GM21786 (cell line): ENCODE measurements around the gene MAP1A.
"Not testable (repeated sequence)": the region's sequence is repeated elsewhere in the genome, so short reads cannot be mapped to it uniquely, and the experiment has no call there.

Source experiments
- ATAC-seq: cut with Tn5 transposase; IDR thresholded peaks from one replicate; pipeline ENCODE4 v1.9.1; 2021; ENCODE audit not compliant: unreplicated experiment

Gene MAP1A

DNA sequence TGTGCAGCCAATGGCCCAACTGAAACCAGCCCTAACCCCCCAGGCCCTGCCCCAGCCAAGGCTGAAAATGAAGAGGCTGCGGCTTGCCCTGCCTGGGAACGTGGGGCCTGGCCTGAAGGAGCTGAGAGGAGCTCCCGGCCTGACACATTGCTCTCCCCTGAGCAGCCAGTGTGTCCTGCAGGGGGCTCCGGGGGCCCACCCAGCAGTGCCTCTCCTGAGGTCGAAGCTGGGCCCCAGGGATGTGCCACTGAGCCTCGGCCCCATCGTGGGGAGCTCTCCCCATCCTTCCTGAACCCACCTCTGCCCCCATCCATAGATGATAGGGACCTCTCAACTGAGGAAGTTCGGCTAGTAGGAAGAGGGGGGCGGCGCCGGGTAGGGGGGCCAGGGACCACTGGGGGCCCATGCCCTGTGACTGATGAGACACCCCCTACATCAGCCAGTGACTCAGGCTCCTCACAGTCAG is 11.2 kb downstream of the MAP1A start:
- ATAC-seq, result no peak

DNA sequence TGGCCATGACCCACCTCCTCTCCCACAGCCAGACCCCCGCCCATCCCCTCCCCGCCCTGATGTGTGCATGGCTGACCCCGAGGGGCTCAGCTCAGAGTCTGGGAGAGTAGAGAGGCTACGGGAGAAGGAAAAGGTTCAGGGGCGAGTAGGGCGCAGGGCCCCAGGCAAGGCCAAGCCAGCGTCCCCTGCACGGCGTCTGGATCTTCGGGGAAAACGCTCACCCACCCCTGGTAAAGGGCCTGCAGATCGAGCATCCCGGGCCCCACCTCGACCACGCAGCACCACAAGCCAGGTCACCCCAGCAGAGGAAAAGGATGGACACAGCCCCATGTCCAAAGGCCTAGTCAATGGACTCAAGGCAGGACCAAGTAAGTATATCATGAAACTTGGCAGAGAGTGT is 11.7 kb downstream of the MAP1A start:
- ATAC-seq, result no peak

DNA sequence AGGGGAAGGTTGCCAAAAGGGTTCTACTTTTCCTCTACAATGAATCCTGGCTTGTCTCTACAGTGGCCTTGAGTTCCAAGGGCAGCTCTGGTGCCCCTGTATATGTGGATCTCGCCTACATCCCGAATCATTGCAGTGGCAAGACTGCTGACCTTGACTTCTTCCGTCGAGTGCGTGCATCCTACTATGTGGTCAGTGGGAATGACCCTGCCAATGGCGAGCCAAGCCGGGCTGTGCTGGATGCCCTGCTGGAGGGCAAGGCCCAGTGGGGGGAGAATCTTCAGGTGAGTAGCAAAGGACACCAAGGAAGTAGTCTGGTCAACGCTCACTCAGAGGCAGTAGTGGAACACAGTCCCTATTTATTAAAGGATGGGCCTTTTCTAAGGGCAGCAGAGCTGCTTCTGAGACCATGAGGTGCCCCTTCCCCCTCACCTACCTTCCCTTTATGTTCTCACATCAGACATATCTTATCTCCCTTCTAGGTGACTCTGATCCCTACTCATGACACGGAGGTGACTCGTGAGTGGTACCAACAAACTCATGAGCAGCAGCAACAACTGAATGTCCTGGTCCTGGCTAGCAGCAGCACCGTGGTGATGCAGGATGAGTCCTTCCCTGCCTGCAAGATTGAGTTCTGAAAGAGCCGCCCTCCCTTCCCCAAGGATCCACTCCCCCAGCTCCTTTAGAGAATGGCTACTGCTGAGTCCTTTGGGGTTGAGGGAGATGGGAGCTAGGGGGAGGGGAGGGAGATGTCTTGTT is 12.4 kb downstream of the MAP1A start:
- no peak for ATAC-seq

DNA sequence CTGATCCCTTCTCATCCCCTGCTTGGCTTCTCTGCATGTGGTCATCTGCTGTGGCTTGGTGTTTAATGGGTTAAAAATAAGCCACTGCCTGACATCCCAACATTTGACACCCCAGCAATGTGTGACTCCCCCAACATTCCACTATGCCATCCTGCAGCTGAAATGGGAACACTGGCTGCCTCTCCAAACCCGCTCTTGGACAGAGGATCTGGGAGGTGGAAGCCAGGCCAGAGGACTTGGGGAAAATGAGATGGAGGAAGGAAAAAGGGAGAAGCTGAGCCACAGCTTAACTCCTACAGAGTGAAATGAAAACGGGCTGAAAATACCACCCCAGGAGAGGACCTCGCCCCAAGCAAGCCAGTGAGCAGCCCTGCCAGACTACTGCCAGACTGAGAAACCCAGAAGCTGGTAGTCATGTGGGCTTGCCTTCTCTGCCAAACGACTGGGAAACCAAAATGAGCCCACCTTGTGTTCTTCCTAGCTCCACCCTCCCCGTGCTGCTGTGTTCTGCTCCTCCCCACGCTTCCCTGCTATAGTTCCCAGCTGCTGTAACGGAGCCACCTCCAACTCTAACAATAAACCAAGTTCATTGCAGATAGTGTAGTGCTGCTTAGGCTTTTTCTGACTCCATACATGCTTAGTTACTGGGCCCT is 13.7 kb downstream of the MAP1A start:
- ATAC-seq, result no peak

DNA sequence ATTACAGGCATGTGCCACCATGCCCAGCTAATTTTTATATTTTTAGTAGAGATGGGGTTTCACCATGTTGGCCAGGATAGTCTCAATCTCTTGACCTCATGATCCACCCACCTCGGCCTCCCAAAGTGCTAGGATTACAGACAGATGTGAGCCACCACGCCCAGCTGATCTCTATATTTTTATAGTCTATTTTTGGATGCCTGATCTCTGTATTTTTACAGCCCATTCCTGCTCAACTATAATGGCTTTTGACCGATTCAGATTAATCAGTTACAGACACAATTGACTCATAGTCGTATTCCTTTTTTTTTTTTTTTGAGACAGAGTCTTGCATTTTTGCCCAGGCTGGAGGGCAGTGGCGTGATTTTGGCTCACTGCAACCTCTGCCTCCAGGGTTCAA is 15.4 kb downstream of the MAP1A start:
- not testable (repeated sequence) for ATAC-seq

DNA sequence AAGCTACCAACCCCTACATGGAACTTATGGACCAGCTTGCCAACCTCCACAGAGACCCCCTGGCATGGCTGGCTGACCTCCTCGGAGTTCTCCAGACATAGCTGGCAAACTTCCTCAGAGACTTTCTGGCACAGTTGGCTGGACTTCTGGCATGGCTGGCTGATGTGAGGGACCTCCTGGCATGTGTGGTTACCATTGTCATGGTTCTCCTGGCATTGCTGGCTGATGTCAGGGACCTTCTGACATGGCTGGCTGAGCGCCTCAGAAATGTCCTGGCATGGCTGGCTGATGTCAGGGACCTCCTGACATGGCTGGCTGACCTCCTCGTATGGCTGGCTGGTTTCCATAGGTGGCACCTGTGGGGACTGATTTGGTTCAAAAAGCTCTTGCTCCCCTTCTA is 17.5 kb downstream of the MAP1A start:
- no peak for ATAC-seq

DNA sequence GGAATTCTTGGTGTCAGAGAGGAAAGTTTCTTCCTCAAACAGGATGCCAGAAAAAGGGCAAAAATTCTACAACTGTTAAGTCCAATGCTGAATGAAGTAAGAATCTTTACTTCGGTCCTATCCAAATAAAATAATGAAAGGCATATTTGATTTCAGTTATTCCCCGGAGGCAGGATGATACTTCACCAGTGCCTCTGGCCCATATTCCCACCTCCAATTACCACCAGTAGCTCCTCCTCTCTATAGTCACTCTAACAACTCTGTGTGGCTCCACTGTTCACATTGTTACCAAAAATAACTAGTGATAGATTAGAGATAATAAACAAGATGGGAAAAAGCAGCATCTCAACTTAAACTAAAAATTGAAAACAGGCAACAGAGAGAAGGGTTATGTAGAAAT is 20.7 kb downstream of the MAP1A start:
- no peak for ATAC-seq

DNA sequence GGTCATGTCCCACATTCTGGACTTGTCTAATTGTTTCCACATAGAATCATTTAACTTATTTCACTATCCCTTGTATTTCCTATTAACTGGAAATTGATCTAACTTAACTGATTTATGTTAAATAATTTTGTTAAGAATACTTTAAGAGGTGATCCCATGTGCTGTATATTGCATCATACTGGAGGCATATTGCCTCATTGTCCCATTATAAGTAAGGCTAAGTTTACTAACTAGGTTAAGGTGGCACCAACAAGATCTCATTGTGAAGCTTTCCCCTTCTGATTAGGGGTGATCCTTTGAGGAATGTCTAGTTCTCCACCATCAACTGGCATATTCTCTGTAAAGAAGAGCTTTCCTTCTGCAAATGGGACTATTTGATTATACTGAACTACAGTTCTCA is 24.4 kb downstream of the MAP1A start:
- no peak for ATAC-seq

DNA sequence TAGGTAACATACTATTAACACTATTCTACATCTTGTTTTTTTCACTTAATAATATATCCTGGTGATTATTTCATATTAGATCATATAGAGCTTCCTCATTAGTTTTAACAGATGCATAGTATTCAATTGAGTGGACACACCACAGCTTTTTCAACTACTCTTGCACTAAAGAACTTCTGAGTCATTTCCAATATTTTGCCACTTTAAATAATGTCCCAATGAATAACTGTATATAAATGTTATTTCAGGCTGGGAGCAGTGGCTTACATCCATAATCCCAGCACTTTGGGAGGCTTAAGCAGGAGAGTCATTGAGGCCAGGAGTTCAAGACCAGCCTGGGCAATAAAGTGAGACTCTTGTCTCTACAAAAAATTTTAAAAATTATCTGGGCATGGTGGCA is 26.9 kb downstream of the MAP1A start:
- ATAC-seq, result no peak

DNA sequence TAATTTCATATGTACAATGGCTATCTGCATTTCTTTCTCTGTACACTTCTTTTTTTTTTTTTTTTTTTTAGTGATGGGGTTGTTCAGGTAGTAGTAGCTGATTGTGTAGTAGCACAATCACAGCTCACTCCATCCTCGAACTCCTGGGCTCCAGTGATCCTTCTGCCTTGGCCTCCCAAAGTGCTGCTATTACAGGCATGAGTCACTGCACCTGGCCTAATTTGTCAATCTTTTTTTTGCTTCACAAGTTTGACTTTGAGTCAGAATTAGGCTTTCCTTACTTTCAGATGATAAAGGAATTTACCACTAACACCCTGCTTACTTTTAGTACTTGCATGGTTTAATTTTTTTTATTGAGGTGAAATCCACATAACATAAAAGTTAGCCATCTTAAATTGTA is 28.0 kb downstream of the MAP1A start:
- ATAC-seq, result no peak

DNA sequence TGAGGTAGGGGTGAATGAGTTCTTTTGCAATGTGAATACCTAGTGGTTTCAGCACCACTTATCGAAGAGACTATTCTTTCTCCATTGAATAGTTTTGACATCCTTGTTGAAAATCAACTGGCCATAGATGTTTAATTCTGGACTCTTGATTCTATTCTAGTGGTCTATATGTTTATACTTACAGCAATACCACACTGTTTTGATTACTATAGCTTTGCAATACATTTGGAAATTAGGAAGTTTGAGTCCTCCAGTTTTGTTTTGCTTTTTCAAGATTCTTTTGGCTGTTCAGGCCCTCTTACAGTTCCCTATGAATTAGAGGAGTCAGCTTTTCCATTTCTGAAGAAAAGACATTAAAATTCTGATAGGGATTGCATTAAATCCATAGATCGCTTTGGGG is 30.1 kb downstream of the MAP1A start:
- no peak for ATAC-seq

DNA sequence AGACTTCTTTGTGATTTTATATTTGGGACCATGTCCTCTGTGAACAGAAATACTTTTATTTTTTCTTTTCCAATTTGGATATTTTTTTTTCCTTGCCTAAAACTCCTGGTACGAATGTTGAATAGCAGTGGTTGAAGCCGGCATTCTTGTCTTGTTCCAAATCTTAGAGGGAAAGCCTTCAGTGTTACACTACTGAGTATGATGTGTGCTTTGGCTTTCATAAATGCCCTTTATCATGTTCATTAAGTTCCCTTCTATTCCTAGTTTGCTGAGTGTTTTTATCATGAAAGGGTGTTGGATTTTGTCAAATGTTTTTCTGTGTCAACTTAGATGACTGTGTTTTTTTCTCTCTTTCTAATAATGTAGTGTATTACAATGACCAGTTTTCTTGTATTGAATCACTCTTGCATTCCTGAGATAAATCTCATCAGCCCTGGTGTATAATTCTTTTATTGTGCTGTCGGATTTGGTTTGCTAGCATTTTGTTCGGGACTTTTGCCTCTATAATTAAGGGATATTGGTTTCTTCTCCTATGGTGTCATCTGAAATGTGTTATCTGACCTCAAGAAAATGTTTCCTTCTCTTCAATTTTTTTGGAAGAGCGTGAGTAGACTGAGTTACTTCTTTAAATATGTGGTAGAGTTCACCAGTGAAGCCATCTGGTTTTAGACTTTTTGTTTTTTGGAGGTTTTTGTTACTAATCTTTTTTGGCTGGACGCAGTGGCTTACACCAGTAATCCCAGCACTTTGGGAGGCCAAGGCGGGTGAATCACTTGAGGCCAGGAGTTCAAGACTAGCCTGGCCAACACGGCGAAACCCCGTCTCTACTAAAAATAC is 33.3 kb downstream of the MAP1A start:
- no peak for ATAC-seq

DNA sequence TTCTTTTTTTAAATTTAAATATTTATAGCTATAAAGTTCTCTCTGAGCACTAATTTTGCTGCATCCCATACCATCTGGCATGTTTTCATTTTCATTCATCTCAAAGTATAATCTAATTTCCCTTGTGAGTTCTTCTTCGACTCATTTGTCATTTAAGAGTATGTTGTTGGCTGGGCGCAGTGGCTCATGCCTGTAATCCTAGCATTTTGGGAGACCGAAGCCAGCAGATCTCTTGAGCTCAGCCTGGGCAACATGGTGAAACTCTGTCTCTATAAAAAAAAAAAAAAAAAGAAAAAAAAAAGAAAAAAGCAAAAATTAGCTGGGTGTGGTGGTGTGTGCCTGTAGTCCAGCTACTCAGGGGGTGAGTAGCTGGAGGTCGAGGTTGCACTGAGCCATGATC is 34.8 kb downstream of the MAP1A start:
- no peak for ATAC-seq

DNA sequence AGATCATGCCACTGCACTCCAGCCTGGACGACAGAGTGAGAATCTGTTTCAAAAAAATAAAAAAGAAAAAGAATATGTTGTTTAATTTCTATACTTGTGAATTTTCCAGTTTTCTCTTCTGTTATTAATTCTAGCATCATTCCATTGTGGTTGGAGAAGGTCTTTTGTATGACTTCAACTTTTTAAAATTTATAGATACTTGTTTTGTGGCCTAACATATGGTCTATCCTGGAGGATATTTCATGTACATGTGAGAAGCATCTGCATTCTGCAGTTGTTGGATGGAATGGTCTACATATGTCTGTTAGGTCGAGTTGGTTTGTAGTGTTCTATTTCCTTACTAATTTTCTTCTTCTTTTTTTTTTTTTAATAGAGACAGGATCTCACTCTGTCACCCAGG is 35.6 kb downstream of the MAP1A start:
- ATAC-seq, result no peak

DNA sequence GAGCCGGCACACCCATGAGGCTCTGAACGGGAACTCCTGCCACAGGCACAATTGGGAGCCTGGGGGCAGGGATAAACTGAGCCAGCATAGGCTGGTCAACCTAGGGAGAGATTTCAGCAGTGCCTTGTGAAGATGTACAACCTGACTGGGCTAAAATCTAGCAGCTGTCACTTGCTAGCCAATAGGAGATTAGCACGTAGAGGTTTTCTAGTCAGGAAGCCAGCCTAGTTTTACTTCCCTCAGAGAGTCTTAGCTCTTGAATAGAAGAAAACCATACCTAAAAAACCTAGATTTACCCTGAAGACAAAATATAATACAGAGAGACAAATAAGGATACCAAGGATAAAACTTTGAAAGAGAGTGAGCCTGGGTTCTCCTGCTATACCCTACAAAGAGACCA is 45.3 kb downstream of the MAP1A start:
- ATAC-seq, result not testable (repeated sequence)

DNA sequence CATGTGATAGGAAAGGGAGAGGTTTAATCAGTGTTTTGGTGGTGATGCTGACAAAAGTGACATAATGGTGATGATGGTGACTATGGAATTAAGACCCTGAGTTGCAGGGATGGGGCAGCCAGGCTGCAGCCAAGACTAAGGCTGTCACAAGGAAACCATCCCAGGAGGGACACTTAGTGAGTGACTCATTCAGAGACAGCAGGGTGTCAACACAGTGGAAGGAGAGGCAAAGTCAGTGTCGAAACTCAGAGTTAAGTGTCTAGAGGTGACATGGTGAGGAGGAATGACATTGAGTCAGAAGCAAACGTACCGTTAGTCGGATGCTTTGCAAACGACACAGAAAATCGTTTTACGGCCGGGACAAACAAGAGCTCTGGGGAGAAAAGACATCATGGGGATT is 46.4 kb downstream of the MAP1A start:
- ATAC-seq, result not testable (repeated sequence)

DNA sequence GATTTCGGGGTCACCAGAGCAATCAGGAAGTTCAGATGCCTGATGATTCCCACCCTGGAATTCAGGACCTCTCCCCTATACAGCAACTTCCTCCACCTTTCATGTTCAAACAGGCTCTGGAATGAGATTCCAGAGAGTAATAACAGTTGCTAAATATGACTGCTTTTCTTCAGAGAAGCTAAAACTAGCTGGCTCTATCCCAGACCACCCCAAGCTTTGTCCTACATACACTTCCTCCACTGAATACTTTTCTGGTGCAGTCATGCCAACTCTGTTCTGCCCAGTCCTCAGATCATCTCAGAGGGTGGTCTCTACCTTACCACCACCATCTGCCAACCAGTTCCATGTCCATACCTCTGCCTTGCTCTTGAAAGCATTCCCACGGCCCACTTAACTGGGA is 49.2 kb downstream of the MAP1A start:
- not testable (repeated sequence) for ATAC-seq

DNA sequence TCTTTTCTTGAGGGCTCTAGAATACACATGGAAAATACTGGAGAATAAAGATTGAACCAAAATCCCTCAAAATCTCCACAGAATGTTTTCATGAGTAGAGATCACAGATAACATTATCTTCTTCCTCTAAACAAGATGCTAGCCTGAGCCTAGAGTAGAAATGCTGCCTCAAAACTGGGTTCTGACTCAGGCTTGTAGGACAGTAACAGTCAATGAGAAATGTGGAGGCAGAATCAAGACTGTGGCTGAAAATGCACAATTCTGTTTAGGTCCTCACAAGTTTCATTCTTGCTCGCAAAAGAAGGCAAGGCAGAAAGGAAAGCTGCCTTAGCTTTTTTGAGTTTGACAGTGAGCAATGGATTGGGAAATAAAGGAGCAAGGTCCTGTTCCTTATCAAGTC is 57.2 kb downstream of the MAP1A start:
- not testable (repeated sequence) for ATAC-seq
